ENCODE data around the gene TXNDC15. TPM values are rescaled to one million over a fixed set of nuclear protein-coding genes. Genes with fewer than 3 reads are reported as not detected.

TXNDC15 gene
- total RNA-seq, 1 experiment from 2014 or later: 64.4 TPM

GRCh38 chr5:134920848-134921575 lies 46.8 kb downstream of the TXNDC15 start:
- DNase-seq (ENCODE audit: low read depth): no peak

GRCh38 chr5:134932508-134932907 lies 58.3 kb downstream of the TXNDC15 start:
- DNase-seq (ENCODE audit: low read depth): no peak

GRCh38 chr5:134934202-134934601 lies 60.0 kb downstream of the TXNDC15 start:
- DNase-seq (ENCODE audit: low read depth): no peak

- DNase-seq (ENCODE audit: low read depth): no peak
Observed at GRCh38 chr5:134935711-134936602, 61.8 kb downstream of the TXNDC15 start.

- no peak for DNase-seq (ENCODE audit: low read depth)
Observed at GRCh38 chr5:134937526-134937925, 63.4 kb downstream of the TXNDC15 start.

GRCh38 chr5:134938030-134938429 lies 63.9 kb downstream of the TXNDC15 start:
- no peak for DNase-seq (ENCODE audit: low read depth)

GRCh38 chr5:134939500-134939899 lies 65.3 kb downstream of the TXNDC15 start:
- DNase-seq (ENCODE audit: low read depth): no peak

GRCh38 chr5:134943547-134943946 lies 69.4 kb downstream of the TXNDC15 start:
- DNase-seq (ENCODE audit: low read depth): no peak

- no peak for DNase-seq (ENCODE audit: low read depth)
Observed at GRCh38 chr5:134944630-134945029, 70.5 kb downstream of the TXNDC15 start.

- no peak for DNase-seq (ENCODE audit: low read depth)
Observed at GRCh38 chr5:134945041-134945440, 70.9 kb downstream of the TXNDC15 start.

- DNase-seq (ENCODE audit: low read depth): peak; percentile 65
Observed at GRCh38 chr5:134948911-134949310, 74.7 kb downstream of the TXNDC15 start.

- no peak for DNase-seq (ENCODE audit: low read depth)
Observed at GRCh38 chr5:134949316-134949715, 75.1 kb downstream of the TXNDC15 start.

Other genes with a start within 250 kb of the TXNDC15 start
- 72.1 and 79.2 TPM in 2 replicates for gene SAR1B, start 241.5 kb upstream of the TXNDC15 start, total RNA-seq (2014; rRNA removed; shearing (Covaris generic))
- gene SEC24A, start 225.6 kb upstream of the TXNDC15 start, total RNA-seq (2014; rRNA removed; shearing (Covaris generic)): 15.4 and 18.9 TPM in 2 replicates
- gene CAMLG, start 135.8 kb upstream of the TXNDC15 start, total RNA-seq (2014; rRNA removed; shearing (Covaris generic)): 24.7 and 32.3 TPM in 2 replicates
- 35.1 and 69.1 TPM in 2 replicates for gene DDX46, start 115.6 kb upstream of the TXNDC15 start, total RNA-seq (2014; rRNA removed; shearing (Covaris generic))
- 27.7 and 35.0 TPM in 2 replicates for gene C5orf24, start 28.4 kb upstream of the TXNDC15 start, total RNA-seq (2014; rRNA removed; shearing (Covaris generic))
- 3.7 and 8.7 TPM in 2 replicates for gene PCBD2, start 30.8 kb downstream of the TXNDC15 start, total RNA-seq (2014; rRNA removed; shearing (Covaris generic))
- 0.06 TPM in 1 of 2 replicates, not detected in the other for gene CATSPER3, start 93.5 kb downstream of the TXNDC15 start, total RNA-seq (2014; rRNA removed; shearing (Covaris generic))
- 34.0 and 53.8 TPM in 2 replicates for gene PITX1, start 159.9 kb downstream of the TXNDC15 start, total RNA-seq (2014; rRNA removed; shearing (Covaris generic))

Data from Daoy (cell line).